Body of pancreas (tissue), 4 donors: Measurements from ENCODE around the gene TESMIN. TPM values are rescaled to one million over a fixed set of nuclear protein-coding genes. Genes with fewer than 3 reads are reported as not detected.

Source experiments
- ATAC-seq: fragments of 150-250 bp; one replicate; pipeline ENCODE4 v1.9.1; 2016
- DNase-seq, 4 donors: peaks; one replicate each; pipeline ENCODE4 v3.0.0-alpha.2; 2019
- H3K27ac ChIP-seq, 4 donors: fragments of 200-600 bp; sonication (generic); 1 replicate in 3 of 4; 2 replicates in 1 of 4; pipeline versions ENCODE4 v1.5.1 to v1.6.1; 2016 to 2019; ENCODE audit warnings: mild to moderate bottlenecking in 1 of 4, mixed read lengths in 1 of 4, moderate library complexity in 1 of 4
- H3K27me3 ChIP-seq, 2 donors: fragments of 200-600 bp; sonication (generic); one replicate each; pipeline ENCODE4 v1.6.0; 2016; ENCODE audit warnings: mild to moderate bottlenecking in 1 of 2
- H3K36me3 ChIP-seq, 2 donors: fragments of 200-600 bp; sonication (generic); replicated peaks in 1 of 2; 2 replicates each; pipeline ENCODE4 v1.5.1; 2016; ENCODE audit warnings: low read depth in 2 of 2; ENCODE audit not compliant: insufficient read depth in 1 of 2
- H3K4me1 ChIP-seq: fragments of 200-600 bp; sonication (generic); one replicate; pipeline ENCODE4 v1.6.0; 2016
- H3K4me3 ChIP-seq, 2 donors: fragments of 200-600 bp; sonication (generic); 1 replicate in 1 of 2; 2 replicates in 1 of 2; pipeline ENCODE4 v1.5.1; 2016 to 2019
- H3K9me3 ChIP-seq, 3 donors: fragments of 200-600 bp; sonication (generic); 1 replicate in 2 of 3; 2 replicates in 1 of 3; pipeline ENCODE4 v1.5.1; 2016
- POLR2A ChIP-seq, 3 donors: fragments of 450-650 bp; IDR thresholded peaks; one replicate each; pipeline ENCODE4 v1.6.1; 2016; ENCODE audit warnings: antibody characterized with exemption in 3 of 3, mild to moderate bottlenecking in 2 of 3
- WGBS, 2 donors: methylation state at CpG; one replicate each; pipeline ENCODE4 v1.1.5; 2017; 5-methylcytosine and 5-hydroxymethylcytosine counted together
- intact Hi-C: fragments of 100-400 bp; cut with DNase I; formaldehyde crosslinking; loops from one replicate; pipeline ENCODE4 v1.15.1; 2023
- total RNA-seq, 2 donors: library from RNA; depleted of rRNA; stranded (reverse); fragments of >200 nt; gene quantifications; one replicate each; pipeline ENCODE4 v1.1.0, GENCODE V29; 2016
- TF ChIP-seq, protein P1 (sequence below), 7 experiments: fragments of 450-650 bp in 4 of 7; fragments of 200-600 bp in 3 of 7; sonication (generic) in 3 of 7; IDR thresholded peaks; one replicate each; pipeline ENCODE4 v1.5.1; 2016 to 2019; ENCODE audit warnings: antibody characterized with exemption in 7 of 7

Gene TESMIN
- total RNA-seq, 2 donors from 2014 or later: 1.6 to 7.9 TPM

DNA sequence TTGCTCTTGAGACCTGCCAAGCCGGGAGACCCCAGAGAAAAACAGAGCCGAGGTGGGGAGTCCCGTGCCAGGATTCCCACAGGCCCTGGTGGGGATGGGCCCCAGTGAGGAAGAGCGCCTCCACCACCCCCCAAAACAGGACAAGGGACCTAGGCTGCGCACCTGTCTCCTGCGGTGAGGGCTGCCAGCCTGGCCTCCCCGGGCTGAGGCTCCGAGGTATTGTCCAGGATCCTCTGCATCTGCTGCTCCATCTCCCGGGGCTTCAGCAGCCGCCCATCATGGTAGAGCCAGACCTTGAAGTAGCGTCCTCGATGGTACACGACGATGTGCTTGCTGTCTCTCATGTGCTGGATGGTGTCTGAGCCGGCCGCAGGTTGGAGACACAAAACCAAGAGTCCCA lies 33.3 kb upstream of the TESMIN start:
- no peak overlapping the region for H3K27ac ChIP-seq
- peaks cover 3% of the 10 kb centered on the region for H3K4me1 ChIP-seq
- peaks cover 4 to 7% of the 10 kb centered on the region in 2 donors for H3K36me3 ChIP-seq
- intact Hi-C loops: no loop called here
- no peak for ATAC-seq
- no peak for TF ChIP-seq POLR2A (IDR thresholded peaks at IDR 0.05)
- TF ChIP-seq, protein P1, sequence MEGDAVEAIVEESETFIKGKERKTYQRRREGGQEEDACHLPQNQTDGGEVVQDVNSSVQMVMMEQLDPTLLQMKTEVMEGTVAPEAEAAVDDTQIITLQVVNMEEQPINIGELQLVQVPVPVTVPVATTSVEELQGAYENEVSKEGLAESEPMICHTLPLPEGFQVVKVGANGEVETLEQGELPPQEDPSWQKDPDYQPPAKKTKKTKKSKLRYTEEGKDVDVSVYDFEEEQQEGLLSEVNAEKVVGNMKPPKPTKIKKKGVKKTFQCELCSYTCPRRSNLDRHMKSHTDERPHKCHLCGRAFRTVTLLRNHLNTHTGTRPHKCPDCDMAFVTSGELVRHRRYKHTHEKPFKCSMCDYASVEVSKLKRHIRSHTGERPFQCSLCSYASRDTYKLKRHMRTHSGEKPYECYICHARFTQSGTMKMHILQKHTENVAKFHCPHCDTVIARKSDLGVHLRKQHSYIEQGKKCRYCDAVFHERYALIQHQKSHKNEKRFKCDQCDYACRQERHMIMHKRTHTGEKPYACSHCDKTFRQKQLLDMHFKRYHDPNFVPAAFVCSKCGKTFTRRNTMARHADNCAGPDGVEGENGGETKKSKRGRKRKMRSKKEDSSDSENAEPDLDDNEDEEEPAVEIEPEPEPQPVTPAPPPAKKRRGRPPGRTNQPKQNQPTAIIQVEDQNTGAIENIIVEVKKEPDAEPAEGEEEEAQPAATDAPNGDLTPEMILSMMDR (IDR thresholded peaks at IDR 0.05): no peak
- DNase-seq: no peak
- no peaks in the 10 kb centered on the region for H3K27me3 ChIP-seq
- no peak overlapping the region for H3K4me3 ChIP-seq
- WGBS, 2 donors: 92 to 99% methylated on average over 14 to 16 of the region's 16 CpGs
- H3K9me3 ChIP-seq: no peaks in the 10 kb centered on the region

DNA sequence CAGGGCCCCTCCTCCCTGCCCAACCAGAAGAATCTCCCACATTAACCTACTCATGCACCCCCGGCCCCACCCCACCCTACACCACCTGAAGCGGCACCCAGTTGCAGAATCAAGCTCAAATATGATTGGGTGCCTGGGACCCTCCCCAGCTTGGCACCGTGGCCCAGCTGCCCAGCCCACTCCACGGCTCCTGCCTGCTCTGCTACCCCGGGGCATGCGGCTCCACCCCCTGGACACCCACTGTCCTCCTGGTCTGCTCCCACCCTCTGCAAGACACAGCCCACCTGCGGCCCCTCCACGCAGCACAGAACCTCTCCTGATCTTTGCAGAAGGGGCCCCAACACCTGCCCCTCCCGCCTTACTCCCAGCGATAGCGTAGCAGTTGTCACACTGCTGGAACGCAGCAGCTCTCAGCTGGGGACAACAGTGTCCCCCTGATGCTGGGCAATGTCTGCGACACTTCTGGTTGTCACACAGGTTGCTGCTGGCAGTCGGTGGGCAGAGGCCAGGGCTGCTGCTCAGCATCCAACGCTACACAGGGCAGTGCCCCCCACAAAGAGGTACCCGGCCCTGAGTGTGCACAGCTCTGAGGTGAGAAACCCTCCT lies 32.0 kb upstream of the TESMIN start:
- peaks cover 3% of the 10 kb centered on the region for H3K4me1 ChIP-seq
- 94 to 100% methylated on average over 5 to 16 of the region's 16 CpGs for WGBS, 2 donors
- H3K9me3 ChIP-seq: no peaks in the 10 kb centered on the region
- no peak for TF ChIP-seq POLR2A (IDR thresholded peaks at IDR 0.05)
- TF ChIP-seq, protein P1 (IDR thresholded peaks at IDR 0.05): no peak
- H3K36me3 ChIP-seq: peaks cover 4 to 7% of the 10 kb centered on the region in 2 donors
- H3K27me3 ChIP-seq: no peaks in the 10 kb centered on the region
- no peak overlapping the region for H3K27ac ChIP-seq
- DNase-seq: no peak
- no peak for ATAC-seq
- H3K4me3 ChIP-seq: no peak overlapping the region
- intact Hi-C loops: no loop called here

DNA sequence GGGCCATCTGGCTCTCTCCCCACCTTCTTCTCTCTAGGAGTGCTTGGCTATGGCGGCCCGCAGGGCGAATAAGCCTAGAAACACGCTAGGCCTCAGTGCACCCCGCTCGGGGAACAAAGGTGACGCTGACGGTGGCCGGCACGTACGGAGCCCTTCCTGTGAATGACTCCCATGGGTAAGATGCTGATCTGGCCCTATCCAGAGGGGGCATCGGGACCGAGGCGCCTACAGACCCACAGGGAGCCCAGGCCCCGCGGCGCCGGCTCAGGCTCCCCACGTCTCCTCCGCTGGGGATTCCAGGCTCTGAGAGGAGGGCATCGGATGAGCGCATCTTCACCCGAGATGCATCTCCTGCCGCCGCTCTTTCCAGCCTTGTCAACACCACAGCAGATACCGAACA lies 31.4 kb upstream of the TESMIN start:
- Histone ChIP-seq H3K4me3 (no peak overlapping the region), H3K4me1 (peaks cover 3% of the 10 kb centered on the region), H3K9me3 (no peaks in the 10 kb centered on the region), H3K36me3 (peaks cover 4 to 10% of the 10 kb centered on the region in 2 donors), H3K27me3 (no peaks in the 10 kb centered on the region), H3K27ac (no peak overlapping the region)
- no peak for DNase-seq
- 96 to 97% methylated on average over 17 to 26 of the region's 26 CpGs for WGBS, 2 donors
- intact Hi-C loops: no loop called here
- no peak for TF ChIP-seq POLR2A (IDR thresholded peaks at IDR 0.05)
- TF ChIP-seq, protein P1 (IDR thresholded peaks at IDR 0.05): no peak
- ATAC-seq: no peak

DNA sequence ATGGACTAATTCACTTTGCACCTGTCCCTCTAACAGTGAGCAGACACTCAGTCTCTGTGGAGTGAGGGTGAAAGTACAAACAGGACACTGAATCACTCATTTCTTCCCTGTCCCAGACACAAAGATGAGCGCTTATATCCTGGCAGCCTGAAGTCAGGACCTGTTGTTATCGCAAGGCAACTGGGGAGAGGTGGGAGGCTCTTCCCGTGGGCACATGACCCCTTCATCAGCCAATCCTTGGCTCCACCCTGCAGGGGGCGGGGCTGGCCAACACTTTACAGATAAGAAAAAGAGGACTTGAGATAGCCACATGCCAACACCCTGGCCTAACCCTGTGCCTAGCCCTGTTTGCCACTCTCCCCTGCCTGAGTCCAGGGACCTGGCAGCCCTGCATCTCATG lies 29.5 kb upstream of the TESMIN start:
- intact Hi-C loops: no loop called here
- DNase-seq: peak; percentile 47 to 72 (median 54)

More for the DNA sequence above, 29.5 kb upstream of the TESMIN start:
- ATAC-seq: peak; percentile 65
- H3K9me3 ChIP-seq: no peaks in the 10 kb centered on the region
- H3K36me3 ChIP-seq: peaks cover 4 to 10% of the 10 kb centered on the region in 2 donors
- peaks cover 3% of the 10 kb centered on the region for H3K4me1 ChIP-seq
- TF ChIP-seq, protein P1 (IDR thresholded peaks at IDR 0.05): no peak
- no peaks in the 10 kb centered on the region for H3K27me3 ChIP-seq
- H3K27ac ChIP-seq: no peak overlapping the region
- 39 to 56% methylated on average over 3 to 4 of the region's 4 CpGs for WGBS, 2 donors
- no peak overlapping the region for H3K4me3 ChIP-seq
